Epithelial cell of proximal tubule (primary cell): ENCODE results near the gene TMEM178B. TPM values are rescaled to one million over a fixed set of nuclear protein-coding genes. Genes with fewer than 3 reads are reported as not detected.

Experiments used
- DNase-seq: peaks from one replicate; pipeline ENCODE4 v3.0.0-alpha.2; 2011; ENCODE audit warnings: low read depth
- H3K4me3 ChIP-seq: 2 replicates; pipeline ENCODE4 v1.5.1; 2011; ENCODE audit warnings: low read depth, mild to moderate bottlenecking, low read length
- total RNA-seq: library from RNA; depleted of rRNA; stranded (reverse); fragments of >200 nt; gene quantifications from 2 replicates; pipeline ENCODE4 v1.2.3, GENCODE V29; 2015
- TF ChIP-seq, protein P1 (sequence below): conservative IDR thresholded peaks from 2 replicates; pipeline ENCODE4 v1.5.1; 2012; ENCODE audit warnings: low read depth, mild to moderate bottlenecking, low read length

The TMEM178B gene
- total RNA-seq, 1 donor from 2014 or later: 3.1 TPM

GRCh38 chr7:141287936-141288335 lies 214.1 kb downstream of the TMEM178B start:
- TF ChIP-seq, protein P1, sequence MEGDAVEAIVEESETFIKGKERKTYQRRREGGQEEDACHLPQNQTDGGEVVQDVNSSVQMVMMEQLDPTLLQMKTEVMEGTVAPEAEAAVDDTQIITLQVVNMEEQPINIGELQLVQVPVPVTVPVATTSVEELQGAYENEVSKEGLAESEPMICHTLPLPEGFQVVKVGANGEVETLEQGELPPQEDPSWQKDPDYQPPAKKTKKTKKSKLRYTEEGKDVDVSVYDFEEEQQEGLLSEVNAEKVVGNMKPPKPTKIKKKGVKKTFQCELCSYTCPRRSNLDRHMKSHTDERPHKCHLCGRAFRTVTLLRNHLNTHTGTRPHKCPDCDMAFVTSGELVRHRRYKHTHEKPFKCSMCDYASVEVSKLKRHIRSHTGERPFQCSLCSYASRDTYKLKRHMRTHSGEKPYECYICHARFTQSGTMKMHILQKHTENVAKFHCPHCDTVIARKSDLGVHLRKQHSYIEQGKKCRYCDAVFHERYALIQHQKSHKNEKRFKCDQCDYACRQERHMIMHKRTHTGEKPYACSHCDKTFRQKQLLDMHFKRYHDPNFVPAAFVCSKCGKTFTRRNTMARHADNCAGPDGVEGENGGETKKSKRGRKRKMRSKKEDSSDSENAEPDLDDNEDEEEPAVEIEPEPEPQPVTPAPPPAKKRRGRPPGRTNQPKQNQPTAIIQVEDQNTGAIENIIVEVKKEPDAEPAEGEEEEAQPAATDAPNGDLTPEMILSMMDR: no peak
- H3K4me3 ChIP-seq: no peak overlapping the region
- DNase-seq: no peak

DNA sequence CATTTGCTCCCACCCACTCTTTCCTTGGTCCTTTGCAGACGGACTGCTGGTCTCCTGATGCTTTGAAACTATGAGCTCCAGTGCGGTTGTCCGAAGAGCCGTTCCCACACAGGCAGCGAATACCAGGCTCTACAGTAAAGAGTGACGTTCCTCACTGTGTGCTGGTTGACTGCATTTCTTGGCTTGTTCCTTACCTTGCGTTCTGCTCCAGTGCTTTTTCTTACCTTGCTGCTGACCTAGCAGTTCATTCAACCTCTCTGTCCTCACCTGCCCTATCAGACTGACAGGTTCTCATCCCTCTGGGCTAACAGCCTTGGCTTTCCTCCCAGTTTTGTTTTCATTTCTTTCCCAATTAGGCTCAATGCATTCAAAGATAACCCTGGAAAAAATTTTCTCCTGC lies 214.8 kb downstream of the TMEM178B start:
- H3K4me3 ChIP-seq: no peak overlapping the region
- DNase-seq: peak; percentile 32
- TF ChIP-seq, protein P1: no peak

DNA sequence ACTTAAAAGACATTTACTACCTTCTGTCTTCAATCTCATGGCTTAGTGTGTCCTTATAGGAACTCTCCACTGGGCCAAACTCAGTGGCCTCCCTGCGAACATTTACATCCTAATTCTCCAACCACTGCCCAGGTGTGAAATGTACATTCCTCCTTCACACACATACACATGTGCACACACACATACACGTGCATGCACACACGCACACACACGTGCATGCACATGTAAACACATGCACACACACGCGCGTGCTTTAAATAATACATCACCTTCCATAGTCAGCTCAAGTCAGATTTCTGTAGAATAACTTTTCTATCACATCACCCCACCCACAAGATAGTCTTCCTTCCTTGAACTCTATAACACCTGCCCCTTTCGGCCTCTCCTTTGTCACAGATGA lies 216.5 kb downstream of the TMEM178B start:
- TF ChIP-seq, protein P1: no peak
- no peak overlapping the region for H3K4me3 ChIP-seq
- DNase-seq: no peak

GRCh38 chr7:141290973-141291372 lies 217.1 kb downstream of the TMEM178B start:
- DNase-seq: no peak
- H3K4me3 ChIP-seq: no peak overlapping the region
- TF ChIP-seq, protein P1: no peak

- TF ChIP-seq, protein P1: no peak
- no peak overlapping the region for H3K4me3 ChIP-seq
- no peak for DNase-seq
Measured at GRCh38 chr7:141291541-141291940, 217.7 kb downstream of the TMEM178B start.

DNA sequence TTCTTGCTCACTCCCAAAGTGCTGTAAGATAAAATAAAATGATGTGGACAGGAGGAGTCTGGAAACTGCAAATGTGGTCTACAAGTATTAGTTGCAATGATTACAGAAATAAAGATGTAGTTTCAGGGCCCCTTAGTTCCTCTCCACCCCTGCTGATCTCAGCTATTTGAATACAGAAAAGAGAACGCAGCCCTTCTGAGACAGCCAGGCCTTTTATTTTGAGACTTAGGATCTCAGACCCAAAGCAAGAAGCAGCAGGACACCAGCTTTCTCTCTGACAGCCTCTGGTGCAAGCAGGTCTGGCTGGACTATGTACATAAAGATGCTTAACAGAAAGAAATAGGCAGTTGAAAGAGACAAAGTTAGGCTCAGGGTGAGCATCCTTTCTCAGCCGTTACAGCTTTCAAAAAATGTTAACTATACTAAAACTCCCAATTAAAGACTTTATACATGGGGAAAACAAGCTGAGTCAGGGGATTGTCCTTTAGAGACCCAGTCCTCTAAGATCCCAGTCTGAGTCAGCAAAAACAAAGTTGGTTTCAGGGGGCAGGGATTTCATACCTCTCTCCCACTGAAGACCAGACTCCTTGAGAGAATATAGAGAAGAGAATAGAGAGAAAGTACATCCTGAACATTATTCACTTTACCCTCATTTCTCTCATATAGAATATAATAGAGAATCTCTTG lies 220.4 kb downstream of the TMEM178B start:
- no peak for DNase-seq
- no peak overlapping the region for H3K4me3 ChIP-seq
- TF ChIP-seq, protein P1: no peak

- TF ChIP-seq, protein P1: no peak
- no peak for DNase-seq
- no peak overlapping the region for H3K4me3 ChIP-seq
Measured at GRCh38 chr7:141295367-141295895, 221.6 kb downstream of the TMEM178B start.
